ENCODE data around the gene METTL1. TPM values are rescaled to one million over a fixed set of nuclear protein-coding genes. Genes with fewer than 3 reads are reported as not detected.

METTL1 gene
- total RNA-seq, 1 donor from 2014 or later = 14.4 TPM

DNA sequence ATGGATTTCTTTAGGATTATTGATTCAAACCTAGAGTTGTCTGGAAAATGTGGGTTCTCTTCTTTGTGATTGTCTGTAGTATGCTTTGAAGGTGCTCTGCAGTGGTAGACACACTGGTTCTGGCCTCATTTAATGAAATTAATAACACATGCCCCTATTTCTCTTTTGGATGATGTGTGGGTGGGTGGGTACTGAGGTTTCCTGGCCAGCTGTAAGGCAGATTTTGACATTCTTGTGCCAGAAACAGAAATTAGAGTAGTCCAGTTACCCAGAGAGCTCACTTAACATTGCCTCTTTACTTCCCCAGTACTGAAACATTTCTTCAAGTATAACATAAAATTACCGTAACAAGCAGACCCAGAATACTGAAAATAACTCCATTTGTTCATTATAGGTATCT lies 25.1 kb upstream of the METTL1 start:
- ATAC-seq = no peak
- Histone ChIP-seq H3K36me3 (peaks cover 95% of the 10 kb centered on the region), H3K4me3 (no peak overlapping the region), H3K27ac (no peak overlapping the region), H3K27me3 (ENCODE audit: low read depth) (no peaks in the 10 kb centered on the region), H3K9me3 (no peaks in the 10 kb centered on the region), H3K4me1 (no peaks in the 10 kb centered on the region)
- DNase-seq = no peak
- TF ChIP-seq, protein P1, sequence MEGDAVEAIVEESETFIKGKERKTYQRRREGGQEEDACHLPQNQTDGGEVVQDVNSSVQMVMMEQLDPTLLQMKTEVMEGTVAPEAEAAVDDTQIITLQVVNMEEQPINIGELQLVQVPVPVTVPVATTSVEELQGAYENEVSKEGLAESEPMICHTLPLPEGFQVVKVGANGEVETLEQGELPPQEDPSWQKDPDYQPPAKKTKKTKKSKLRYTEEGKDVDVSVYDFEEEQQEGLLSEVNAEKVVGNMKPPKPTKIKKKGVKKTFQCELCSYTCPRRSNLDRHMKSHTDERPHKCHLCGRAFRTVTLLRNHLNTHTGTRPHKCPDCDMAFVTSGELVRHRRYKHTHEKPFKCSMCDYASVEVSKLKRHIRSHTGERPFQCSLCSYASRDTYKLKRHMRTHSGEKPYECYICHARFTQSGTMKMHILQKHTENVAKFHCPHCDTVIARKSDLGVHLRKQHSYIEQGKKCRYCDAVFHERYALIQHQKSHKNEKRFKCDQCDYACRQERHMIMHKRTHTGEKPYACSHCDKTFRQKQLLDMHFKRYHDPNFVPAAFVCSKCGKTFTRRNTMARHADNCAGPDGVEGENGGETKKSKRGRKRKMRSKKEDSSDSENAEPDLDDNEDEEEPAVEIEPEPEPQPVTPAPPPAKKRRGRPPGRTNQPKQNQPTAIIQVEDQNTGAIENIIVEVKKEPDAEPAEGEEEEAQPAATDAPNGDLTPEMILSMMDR (IDR thresholded peaks at IDR 0.05) = no peak
- intact Hi-C loops (cut with DNase I) = no loop called here

DNA sequence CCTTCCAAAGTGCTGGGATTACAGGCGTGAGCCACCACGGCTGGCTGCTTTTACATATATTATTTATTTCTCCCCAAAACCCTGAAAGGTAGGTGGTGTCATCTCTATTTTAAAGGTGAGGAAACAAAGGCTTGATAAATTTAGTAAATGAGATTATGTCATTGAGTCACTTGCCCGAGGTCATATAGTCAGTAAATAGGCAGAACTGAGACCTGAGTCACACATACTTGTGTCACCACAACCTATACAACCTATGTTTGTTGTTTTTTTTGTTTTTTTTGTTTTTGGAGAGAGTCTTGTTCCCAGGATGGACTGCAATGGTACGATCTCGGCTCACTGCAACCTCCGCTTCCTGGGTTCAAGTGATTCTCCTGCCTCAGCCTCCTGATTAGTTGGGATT lies 23.4 kb upstream of the METTL1 start:
- Histone ChIP-seq H3K4me1 (no peaks in the 10 kb centered on the region), H3K27ac (no peak overlapping the region), H3K9me3 (no peaks in the 10 kb centered on the region), H3K4me3 (no peak overlapping the region), H3K36me3 (peaks cover 93% of the 10 kb centered on the region), H3K27me3 (ENCODE audit: low read depth) (no peaks in the 10 kb centered on the region)
- intact Hi-C loops (cut with DNase I) = no loop called here
- DNase-seq (no peak), ATAC-seq (no peak)
- TF ChIP-seq, protein P1 (IDR thresholded peaks at IDR 0.05) = no peak

DNA sequence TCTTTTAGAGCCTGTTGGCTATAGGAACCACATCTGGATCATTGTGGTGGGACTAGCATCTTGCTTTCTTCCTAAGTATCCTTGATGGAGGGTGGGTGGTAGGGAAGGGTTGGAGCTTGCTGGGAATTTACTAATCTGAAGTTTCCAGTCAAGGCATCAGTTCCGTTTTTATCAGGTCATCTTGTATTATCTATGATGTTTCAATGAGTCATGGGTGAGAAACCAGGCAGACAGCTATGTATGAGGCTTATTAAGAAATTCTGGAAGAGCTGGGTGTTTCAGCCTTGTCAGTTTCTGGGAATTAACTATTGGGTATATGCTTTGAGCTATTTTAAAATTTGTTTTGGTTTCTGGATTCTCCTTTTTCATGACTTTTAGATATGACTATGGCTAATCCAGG lies 22.0 kb upstream of the METTL1 start:
- no peaks in the 10 kb centered on the region for H3K27me3 ChIP-seq (ENCODE audit: low read depth)
- H3K36me3 ChIP-seq = peaks cover 93% of the 10 kb centered on the region
- H3K4me3 ChIP-seq = no peak overlapping the region
- no peaks in the 10 kb centered on the region for H3K9me3 ChIP-seq
- no peaks in the 10 kb centered on the region for H3K4me1 ChIP-seq
- DNase-seq = no peak
- H3K27ac ChIP-seq = no peak overlapping the region
- TF ChIP-seq, protein P1 (IDR thresholded peaks at IDR 0.05) = no peak
- peak in 1 of 2 donors; percentile 39 for ATAC-seq
- intact Hi-C loops (cut with DNase I) = no loop called here

DNA sequence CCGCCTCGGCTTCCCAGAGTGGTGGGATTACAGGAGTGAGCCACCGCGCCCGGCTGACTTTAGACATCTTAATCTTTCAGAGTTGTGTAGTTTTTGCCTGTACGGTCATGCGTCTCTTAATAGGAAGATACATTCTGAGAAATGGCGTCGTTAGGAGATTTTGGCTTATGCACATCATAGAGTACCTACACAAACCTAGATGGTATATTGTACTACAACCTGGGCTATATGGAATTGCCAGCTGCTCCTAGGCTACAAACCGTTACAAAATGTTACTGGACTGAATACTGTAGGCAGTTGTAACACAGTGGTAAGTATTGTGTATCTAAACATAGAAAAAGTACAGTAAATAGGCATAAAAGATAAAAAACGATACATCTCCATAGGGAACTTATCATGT lies 12.0 kb upstream of the METTL1 start:
- no peak for ATAC-seq

DNA sequence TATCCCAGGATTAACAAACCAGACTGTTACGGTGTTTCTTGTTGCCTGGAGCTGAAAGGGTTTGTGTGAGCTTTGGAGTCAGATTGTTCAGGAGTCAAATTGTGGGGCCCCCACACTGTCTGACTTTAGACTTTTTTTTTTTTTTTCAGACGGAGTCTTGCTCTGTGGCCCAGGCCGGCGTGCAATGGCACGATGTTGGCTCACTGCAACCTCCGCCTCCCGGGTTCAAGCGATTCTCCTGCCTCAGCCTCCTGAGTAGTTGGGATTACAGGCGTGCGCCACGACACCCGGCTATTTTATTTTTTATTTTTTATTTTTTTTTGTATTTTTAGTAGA lies 11.5 kb upstream of the METTL1 start:
- no peaks in the 10 kb centered on the region for H3K9me3 ChIP-seq
- peaks cover 43% of the 10 kb centered on the region for H3K36me3 ChIP-seq
- peak overlapping the region; percentile 93 for H3K4me3 ChIP-seq
- ATAC-seq (no peak), DNase-seq (no peak)
- no peaks in the 10 kb centered on the region for H3K27me3 ChIP-seq (ENCODE audit: low read depth)
- TF ChIP-seq, protein P1 (IDR thresholded peaks at IDR 0.05) = no peak
- peaks cover 35% of the 10 kb centered on the region for H3K4me1 ChIP-seq
- intact Hi-C loops (cut with DNase I) = no loop called here
- no peak overlapping the region for H3K27ac ChIP-seq

More for the DNA sequence above, 12.0 kb upstream of the METTL1 start:
- Histone ChIP-seq H3K4me3 (peak overlapping the region; percentile 93), H3K27ac (no peak overlapping the region), H3K27me3 (ENCODE audit: low read depth) (no peaks in the 10 kb centered on the region), H3K4me1 (peaks cover 35% of the 10 kb centered on the region), H3K36me3 (peaks cover 47% of the 10 kb centered on the region), H3K9me3 (no peaks in the 10 kb centered on the region)
- TF ChIP-seq, protein P1 (IDR thresholded peaks at IDR 0.05) = no peak
- intact Hi-C loops (cut with DNase I) = no loop called here
- DNase-seq = no peak

All from lower lobe of right lung (tissue), 2 donors.